SK-N-SH (cell line): ENCODE data around the gene TEPSIN. TPM values are rescaled to one million over a fixed set of nuclear protein-coding genes. Genes with fewer than 3 reads are reported as not detected.

Source experiments
- CTCF ChIA-PET: fragments of 300-600, 350-600 bp; formaldehyde crosslinking; extraction: SDS; loops from one replicate; lab custom pipeline; 2021; lab: Yijun Ruan, JAX
- POLR2A ChIA-PET: fragments of 350-600 bp; sonication (Branson Sonifier 250); formaldehyde crosslinking; extraction: SDS; loops from one replicate; lab custom pipeline; 2020; ENCODE audit warnings: antibody characterized with exemption, inconsistent platforms; lab: Yijun Ruan, JAX
- DNase-seq: peaks from one replicate; pipeline ENCODE4 v3.0.0; 2012
- H2AFZ ChIP-seq: fragments of 200-600 bp; sonication (generic); 2 replicates; pipeline ENCODE4 v1.8.1; 2016; ENCODE audit warnings: antibody characterized with exemption, mild to moderate bottlenecking, low read depth
- H3F3A ChIP-seq: fragments of 200-600 bp; sonication (generic); replicated peaks from 2 replicates; pipeline ENCODE3; 2016; ENCODE audit warnings: antibody characterized with exemption, mild to moderate bottlenecking; ENCODE audit not compliant: insufficient read depth
- H3K27ac ChIP-seq, 2 experiments: fragments of 200-500 bp in 1 of 2; fragments of 200-600 bp in 1 of 2; sonication (Bioruptor generic) in 1 of 2; sonication (generic), shearing (Covaris generic) in 1 of 2; 2 replicates each; pipeline versions ENCODE4 v1.5.1 to v1.6.1; 2014 to 2016; ENCODE audit warnings: low read depth in 2 of 2, inconsistent platforms in 1 of 2, low read length in 1 of 2, mild to moderate bottlenecking in 1 of 2, mixed read lengths in 1 of 2
- H3K27me3 ChIP-seq: fragments of 200-600 bp; sonication (generic), shearing (Covaris generic); 2 replicates; pipeline ENCODE4 v1.6.1; 2016; ENCODE audit warnings: mixed run types; ENCODE audit not compliant: insufficient read depth
- H3K36me3 ChIP-seq, 2 experiments: fragments of 200-500 bp in 1 of 2; fragments of 200-600 bp in 1 of 2; sonication (Bioruptor generic) in 1 of 2; sonication (generic) in 1 of 2; replicated peaks in 1 of 2; 2 replicates each; pipeline versions ENCODE3 to v1.5.1; 2014 to 2016; ENCODE audit warnings: low read length in 1 of 2, mild to moderate bottlenecking in 1 of 2; ENCODE audit not compliant: insufficient read depth in 2 of 2, control insufficient read depth in 1 of 2
- H3K4me1 ChIP-seq, 2 experiments: fragments of 200-500 bp in 1 of 2; fragments of 200-600 bp in 1 of 2; sonication (Bioruptor generic) in 1 of 2; sonication (generic), shearing (Covaris generic) in 1 of 2; 2 replicates each; pipeline versions ENCODE4 v1.5.1 to v1.6.1; 2014 to 2016; ENCODE audit warnings: low read depth in 1 of 2, low read length in 1 of 2, mixed run types in 1 of 2; ENCODE audit not compliant: insufficient read depth in 2 of 2, control insufficient read depth in 1 of 2
- H3K4me2 ChIP-seq: fragments of 200-600 bp; sonication (generic), shearing (Covaris generic); 2 replicates; pipeline ENCODE4 v1.6.1; 2017; ENCODE audit warnings: mixed run types
- H3K4me3 ChIP-seq, 2 experiments: fragments of 200-500 bp in 1 of 2; fragments of 200-600 bp in 1 of 2; sonication (Bioruptor generic) in 1 of 2; sonication (generic), shearing (Covaris generic) in 1 of 2; 2 replicates each; pipeline versions ENCODE4 v1.5.1 to v1.8.1; 2014 to 2016; ENCODE audit warnings: low read depth in 2 of 2, inconsistent platforms in 1 of 2, low read length in 1 of 2, mild to moderate bottlenecking in 1 of 2, mixed read lengths in 1 of 2, moderate library complexity in 1 of 2
- H3K79me2 ChIP-seq: fragments of 200-600 bp; sonication (generic); 2 replicates; pipeline ENCODE4 v1.8.1; 2017; ENCODE audit warnings: mild to moderate bottlenecking; ENCODE audit not compliant: insufficient read depth
- H3K9ac ChIP-seq: fragments of 200-600 bp; sonication (generic); 2 replicates; pipeline ENCODE4 v1.6.1; 2017; ENCODE audit warnings: mixed run types
- H3K9me2 ChIP-seq: fragments of 200-600 bp; sonication (generic); 2 replicates; pipeline ENCODE4 v1.6.1; 2017; ENCODE audit warnings: mixed run types
- H3K9me3 ChIP-seq: fragments of 200-600 bp; sonication (generic); 2 replicates; pipeline ENCODE4 v1.6.1; 2017; ENCODE audit warnings: mixed run types, mild to moderate bottlenecking, moderate library complexity
- H4K20me1 ChIP-seq: fragments of 200-600 bp; sonication (generic); 2 replicates; pipeline ENCODE4 v1.6.1; 2017; ENCODE audit warnings: mild to moderate bottlenecking, mixed run types; ENCODE audit not compliant: insufficient read depth
- CHD2 ChIP-seq: fragments of 150-350 bp; IDR thresholded peaks from 2 replicates; pipeline ENCODE4 v1.6.1; 2018; ENCODE audit warnings: low read length; ENCODE audit not compliant: partially characterized antibody
- ELF1 ChIP-seq: IDR thresholded peaks from 2 replicates; pipeline ENCODE4 v1.4.0; 2012
- EP300 ChIP-seq, 2 experiments: IDR thresholded peaks; 2 replicates each; pipeline versions ENCODE4 v1.4.0 to v1.6.1; 2012; ENCODE audit warnings: borderline replicate concordance in 1 of 2, low read depth in 1 of 2, low read length in 1 of 2
- FOSL2 ChIP-seq: IDR thresholded peaks from 2 replicates; pipeline ENCODE4 v1.4.0; 2012; ENCODE audit warnings: low read depth, mild to moderate bottlenecking, moderate library complexity, borderline replicate concordance
- FOXJ3 ChIP-seq: sonication (generic); formaldehyde crosslinking; IDR thresholded peaks from 2 replicates; pipeline ENCODE4 v1.5.1; 2020; ENCODE audit warnings: mild to moderate bottlenecking, missing genetic modification reagents
- MXI1 ChIP-seq: IDR thresholded peaks from 2 replicates; pipeline ENCODE4 v1.6.1; 2012; ENCODE audit warnings: mild to moderate bottlenecking, low read depth, low read length, improper control_type of control experiment
- RAD21 ChIP-seq: IDR thresholded peaks from 2 replicates; pipeline ENCODE4 v1.6.1; 2012; ENCODE audit warnings: mild to moderate bottlenecking, low read length
- RCOR1 ChIP-seq: fragments of 150-350 bp; IDR thresholded peaks from 2 replicates; pipeline ENCODE4 v1.6.1; 2017; ENCODE audit warnings: antibody characterized with exemption, low read length
- SIN3A ChIP-seq: IDR thresholded peaks from 2 replicates; pipeline ENCODE4 v1.6.1; 2012; ENCODE audit warnings: low read depth, mild to moderate bottlenecking, low read length, moderate library complexity, borderline replicate concordance
- SMC3 ChIP-seq: IDR thresholded peaks from 2 replicates; pipeline ENCODE4 v1.6.1; 2012; ENCODE audit warnings: low read depth, low read length, improper control_type of control experiment
- TCF12 ChIP-seq: IDR thresholded peaks from 2 replicates; pipeline ENCODE4 v1.4.0; 2012
- WGBS: methylation state at CpG from one replicate; pipeline ENCODE4 v1.1.6; 2017; ENCODE audit warnings: low lambda C conversion rate; 5-methylcytosine and 5-hydroxymethylcytosine counted together
- polyA plus RNA-seq, 3 experiments: library from polyadenylated mRNA; depleted of rRNA; stranded (reverse); fragments of >200 nt; gene quantifications; 2 replicates each; pipeline ENCODE4 v1.2.3, GENCODE V29; 2012
- TF ChIP-seq, protein P1 (sequence below): IDR thresholded peaks from 2 replicates; pipeline ENCODE4 v1.4.0; 2012; ENCODE audit warnings: low read depth

TEPSIN gene
- polyA plus RNA-seq, 1 of the 3 experiments (the other 2 are of a cell fraction): 35.3 TPM

DNA sequence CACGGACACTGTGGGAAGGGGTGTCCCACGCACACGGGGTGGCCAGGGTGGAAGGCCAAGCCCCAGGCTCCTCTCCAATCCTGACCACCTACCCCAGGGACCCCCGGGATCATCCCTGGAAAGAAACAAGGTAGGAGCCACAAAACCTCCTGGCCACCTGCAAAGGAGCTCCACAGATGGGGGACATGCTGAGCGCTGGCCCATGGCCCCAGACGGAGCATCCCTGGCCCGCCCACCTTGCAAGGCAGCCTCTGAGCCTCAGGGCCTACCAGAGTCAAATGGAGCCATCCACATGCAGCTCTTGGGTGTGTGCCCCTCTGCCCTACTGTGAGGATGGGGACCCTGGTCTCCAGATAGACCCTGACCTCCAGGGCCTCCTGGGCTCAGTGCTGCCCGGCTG lies 40.0 kb upstream of the TEPSIN start:
- Histone ChIP-seq H3K4me3 (no peak overlapping the region), H3K9ac (no peak overlapping the region), H3K4me2 (no peak overlapping the region), H3F3A (no peaks in the 10 kb centered on the region), H3K27me3 (no peaks in the 10 kb centered on the region), H4K20me1 (peaks cover 14% of the 10 kb centered on the region; the same call in 1 of the 2 replicates), H3K79me2 (peaks cover 3% of the 10 kb centered on the region; the same call in 1 of the 2 replicates), H3K4me1 (peaks cover 0 to 21% of the 10 kb centered on the region in 2 experiments; a peak in 1 of 4 replicates), H3K27ac (no peak overlapping the region; a peak in 1 of 4 replicates), H3K36me3 (peaks cover 19 to 61% of the 10 kb centered on the region in 2 experiments), H3K9me3 (no peaks in the 10 kb centered on the region), H3K9me2 (no peaks in the 10 kb centered on the region), H2AFZ (no peak overlapping the region)
- ChIA-PET POLR2A (no interaction called here), CTCF (interaction anchor here (0.9 to 4.7 kb wide), 9 partner anchors 12 to 323 kb away, joined by 3 to 55 read pairs (median 4); no protein-coding TSS in a partner anchor)
- TF ChIP-seq SIN3A (no peak), MXI1 (no peak)
- DNase-seq: no peak
- WGBS: 90% methylated on average over 6 of the region's 8 CpGs

- no peak for DNase-seq
- H3K4me3 ChIP-seq: no peak overlapping the region
- POLR2A ChIA-PET: no interaction called here
- no peak overlapping the region for H3K9ac ChIP-seq
- peaks cover 0 to 21% of the 10 kb centered on the region in 2 experiments; a peak in 1 of 4 replicates for H3K4me1 ChIP-seq
- H3K9me3 ChIP-seq: no peaks in the 10 kb centered on the region
- peaks cover 14% of the 10 kb centered on the region; the same call in 1 of the 2 replicates for H4K20me1 ChIP-seq
- 97% methylated on average over 18 of the region's 20 CpGs for WGBS
- H3K4me2 ChIP-seq: no peak overlapping the region
- no peaks in the 10 kb centered on the region for H3F3A ChIP-seq
- no peaks in the 10 kb centered on the region for H3K9me2 ChIP-seq
- H3K79me2 ChIP-seq: peaks cover 1% of the 10 kb centered on the region; the same call in 1 of the 2 replicates
- H3K27me3 ChIP-seq: no peaks in the 10 kb centered on the region
- no peak overlapping the region for H2AFZ ChIP-seq
- peaks cover 19 to 66% of the 10 kb centered on the region in 2 experiments for H3K36me3 ChIP-seq
- no peak for TF ChIP-seq SIN3A
- TF ChIP-seq RCOR1: no peak
- no peak for TF ChIP-seq TCF12
- CTCF ChIA-PET: interaction anchor here (0.7 to 4.7 kb wide), 11 partner anchors 11 to 324 kb away, joined by 3 to 55 read pairs (median 6); no protein-coding TSS in a partner anchor
- H3K27ac ChIP-seq: peak overlapping the region in 1 of 2 experiments; percentile 70; a peak in 2 of 4 replicates
Measured at GRCh38 chr17:81277946-81278693, 39.3 kb upstream of the TEPSIN start.

- Histone ChIP-seq H2AFZ (no peak overlapping the region), H3K4me3 (no peak overlapping the region), H3K27ac (peak overlapping the region in 1 of 2 experiments; percentile 77; a peak in 2 of 4 replicates), H3K36me3 (peaks cover 19 to 66% of the 10 kb centered on the region in 2 experiments)
- TF ChIP-seq ELF1 (no peak), SMC3 (peak; percentile 10; the same call in 1 of the 2 replicates), RCOR1 (peak; percentile 71), FOXJ3 (peak; percentile 66; the same call in 1 of the 2 replicates), MXI1 (peak; percentile 97), CHD2 (peak; percentile 70), FOSL2 (no peak), RAD21 (peak; percentile 30; the same call in 1 of the 2 replicates), EP300 (IDR thresholded peaks at IDR 0.05; ENCODE audit: borderline replicate concordance in 1 of 2, low read depth in 1 of 2, low read length in 1 of 2) (peak in 1 of 2 experiments; percentile 61; a peak in 1 of 4 replicates)
- TF ChIP-seq, protein P1, sequence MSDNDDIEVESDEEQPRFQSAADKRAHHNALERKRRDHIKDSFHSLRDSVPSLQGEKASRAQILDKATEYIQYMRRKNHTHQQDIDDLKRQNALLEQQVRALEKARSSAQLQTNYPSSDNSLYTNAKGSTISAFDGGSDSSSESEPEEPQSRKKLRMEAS: no peak
- TF ChIP-seq, all 33 proteins: peak for 7
- Histone ChIP-seq H4K20me1 (peaks cover 14% of the 10 kb centered on the region; the same call in 1 of the 2 replicates), H3K4me1 (peaks cover 0 to 21% of the 10 kb centered on the region in 2 experiments; a peak in 1 of 4 replicates), H3K9me2 (no peaks in the 10 kb centered on the region), H3K9ac (no peak overlapping the region), H3K9me3 (no peaks in the 10 kb centered on the region), H3K27me3 (no peaks in the 10 kb centered on the region), H3F3A (no peaks in the 10 kb centered on the region), H3K4me2 (no peak overlapping the region), H3K79me2 (no peaks in the 10 kb centered on the region)
- ChIA-PET CTCF (interaction anchor here (0.6 to 4.7 kb wide), 6 partner anchors 10 to 164 kb away, joined by 3 to 55 read pairs (median 8); no protein-coding TSS in a partner anchor), POLR2A (no interaction called here)
- 73% methylated on average over 18 of the region's 18 CpGs for WGBS
- peak; percentile 99 for DNase-seq
Measured at GRCh38 chr17:81277421-81277820, 38.6 kb upstream of the TEPSIN start.
